Naive thymus-derived CD8-positive, alpha-beta T cell (primary cell): ENCODE data around the gene KLK14. TPM values are rescaled to one million over a fixed set of nuclear protein-coding genes. Genes with fewer than 3 reads are reported as not detected.

ENCODE experiments used
- ATAC-seq, 2 donors: fragments of 150-1000 bp; cut with Tn5 transposase in 1 of 2; sonication (Bioruptor Pico), chemical (Tn5 transposase) in 1 of 2; 1 replicate in 1 of 2; 2 replicates in 1 of 2; pipeline ENCODE4 v1.10.0; 2021; ENCODE audit warnings: mild to moderate bottlenecking in 2 of 2, moderate library complexity in 2 of 2
- POLR2A ChIA-PET: fragments of 350-600 bp; sonication (Branson Sonifier 250); formaldehyde crosslinking; loops from one replicate; lab custom pipeline; 2021; ENCODE audit warnings: antibody characterized with exemption; lab: Charles Lee
- DNase-seq, 10 donors: peaks; one replicate each; pipeline versions ENCODE4 v3.0.0 to v3.0.0-alpha.2; 2020 to 2022
- H3K27ac Mint-ChIP-seq, 10 donors: one replicate each; pipeline ENCODE4 v1.8.0; 2020 to 2022; ENCODE audit warnings: mild to moderate bottlenecking in 10 of 10, mixed read lengths in 10 of 10, moderate library complexity in 4 of 10, inconsistent platforms in 1 of 10
- H3K27me3 Mint-ChIP-seq, 5 donors: one replicate each; pipeline ENCODE4 v1.8.0; 2021 to 2022; ENCODE audit warnings: mixed read lengths in 5 of 5
- H3K36me3 Mint-ChIP-seq, 3 donors: one replicate each; pipeline ENCODE4 v1.8.0; 2020 to 2022; ENCODE audit warnings: mixed read lengths in 3 of 3, mild to moderate bottlenecking in 2 of 3, inconsistent platforms in 1 of 3
- H3K4me1 Mint-ChIP-seq, 4 donors: one replicate each; pipeline ENCODE4 v1.8.0; 2021 to 2022; ENCODE audit warnings: mixed read lengths in 4 of 4
- H3K4me3 Mint-ChIP-seq, 10 donors: one replicate each; pipeline ENCODE4 v1.8.0; 2020 to 2022; ENCODE audit warnings: mild to moderate bottlenecking in 10 of 10, mixed read lengths in 10 of 10, moderate library complexity in 6 of 10, inconsistent platforms in 1 of 10
- H3K9me3 Mint-ChIP-seq, 9 donors: one replicate each; pipeline ENCODE4 v1.8.0; 2020 to 2022; ENCODE audit warnings: mixed read lengths in 9 of 9, mild to moderate bottlenecking in 3 of 9, inconsistent platforms in 1 of 9, moderate library complexity in 1 of 9
- polyA plus RNA-seq, 3 donors: library from polyadenylated mRNA; unstranded; fragments of 300-500 nt; fragmentation: Illumina TruSeq; gene quantifications; one replicate each; pipeline ENCODE4 v1.2.3, GENCODE V29; 2021
- total RNA-seq, 8 experiments: library from RNA in 2 of 8; stranded (reverse) in 2 of 8; gene quantifications; one replicate each; pipeline ENCODE4 v1.2.3 and lab custom pipeline; 2021 to 2026

Gene KLK14
- total and polyA plus RNA-seq, 5 experiments from 2014 or later = 1.1 to 1.5 TPM; not detected in 3

DNA sequence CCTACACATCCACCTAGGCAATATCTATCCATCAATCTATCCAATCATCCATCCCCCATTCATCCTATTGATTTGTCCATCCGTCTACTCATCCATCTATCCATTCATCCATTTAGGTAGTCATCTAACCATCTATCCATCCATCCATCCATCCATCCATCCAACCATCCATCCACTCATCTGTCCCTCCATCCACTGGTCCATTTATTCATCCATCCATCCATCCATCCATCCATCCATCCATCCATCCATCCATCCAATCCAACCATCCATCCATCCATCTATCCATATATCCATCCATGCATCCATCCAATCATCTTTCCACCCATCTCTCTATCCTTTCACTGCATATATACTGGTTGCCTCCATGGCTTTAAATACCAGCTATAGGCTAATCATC is 21.7 kb downstream of the KLK14 start:
- peaks cover 22 to 53% (median 38%) of the 10 kb centered on the region in 5 donors for H3K27me3 Mint-ChIP-seq
- no peak overlapping the region for H3K27ac Mint-ChIP-seq
- peaks cover 4 to 10% (median 8%) of the 10 kb centered on the region in 4 donors for H3K4me1 Mint-ChIP-seq
- POLR2A ChIA-PET = no interaction called here
- H3K4me3 Mint-ChIP-seq = no peak overlapping the region
- peaks cover 0 to 7% (median 0%) of the 10 kb centered on the region in 3 donors for H3K36me3 Mint-ChIP-seq
- no peak for ATAC-seq
- DNase-seq = no peak
- peaks cover 0 to 13% (median 0%) of the 10 kb centered on the region in 9 donors for H3K9me3 Mint-ChIP-seq

- peaks cover 0 to 13% (median 0%) of the 10 kb centered on the region in 9 donors for H3K9me3 Mint-ChIP-seq
- ATAC-seq (no peak), DNase-seq (no peak)
- H3K36me3 Mint-ChIP-seq = peaks cover 0 to 7% (median 0%) of the 10 kb centered on the region in 3 donors
- peaks cover 3 to 6% (median 4%) of the 10 kb centered on the region in 4 donors for H3K4me1 Mint-ChIP-seq
- no peak overlapping the region for H3K4me3 Mint-ChIP-seq
- H3K27ac Mint-ChIP-seq = no peak overlapping the region
- peaks cover 20 to 47% (median 39%) of the 10 kb centered on the region in 5 donors for H3K27me3 Mint-ChIP-seq
- POLR2A ChIA-PET = no interaction called here
These were observed 22.4 kb downstream of the KLK14 start for GRCh38 chr19:51060336-51060735.

DNA sequence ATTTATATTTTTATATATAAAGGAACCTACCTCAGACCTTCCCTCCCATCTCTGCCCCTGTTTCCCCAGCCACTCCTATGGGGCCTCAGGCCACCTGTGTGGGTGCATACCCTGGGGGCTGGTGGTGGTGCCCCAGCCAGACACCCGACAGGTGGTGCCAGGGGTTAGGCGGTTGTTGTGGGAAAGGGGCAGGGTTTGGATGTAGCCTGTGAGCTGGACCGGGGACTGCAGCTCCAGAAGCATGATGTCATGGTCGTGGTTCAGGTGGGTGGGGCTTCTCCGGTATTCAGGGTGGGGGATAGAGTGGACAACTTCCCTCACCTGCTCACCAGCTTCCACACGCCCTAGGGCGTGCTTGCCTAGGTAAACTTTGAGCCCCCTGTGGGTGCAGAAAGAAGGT is 23.0 kb downstream of the KLK14 start:
- no peak for ATAC-seq
- POLR2A ChIA-PET = no interaction called here
- peaks cover 0 to 7% (median 0%) of the 10 kb centered on the region in 3 donors for H3K36me3 Mint-ChIP-seq
- DNase-seq = no peak
- H3K27me3 Mint-ChIP-seq = peaks cover 21 to 49% (median 39%) of the 10 kb centered on the region in 5 donors
- no peak overlapping the region for H3K27ac Mint-ChIP-seq
- no peak overlapping the region for H3K4me3 Mint-ChIP-seq
- peaks cover 0 to 13% (median 0%) of the 10 kb centered on the region in 9 donors for H3K9me3 Mint-ChIP-seq
- H3K4me1 Mint-ChIP-seq = peaks cover 0 to 4% (median 2%) of the 10 kb centered on the region in 4 donors

DNA sequence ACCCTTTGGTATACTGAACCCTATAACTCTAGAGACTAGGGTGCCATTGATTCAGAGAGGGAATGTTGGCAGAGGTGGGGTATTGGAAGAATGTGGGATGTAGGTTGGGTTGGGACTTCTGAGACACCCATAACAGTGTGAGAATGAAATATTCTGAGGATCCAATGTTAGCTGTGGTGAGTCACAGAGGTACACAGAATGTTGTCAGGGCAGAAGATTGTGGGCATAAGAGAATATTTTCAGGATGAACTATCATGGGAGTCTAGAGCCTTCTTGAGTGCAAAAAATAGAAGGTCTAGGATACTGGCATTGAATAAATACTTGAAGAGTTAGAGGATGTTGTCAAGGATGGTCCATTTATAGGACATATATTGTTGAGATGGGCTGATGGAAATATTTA is 26.8 kb downstream of the KLK14 start:
- H3K27me3 Mint-ChIP-seq = peaks cover 22 to 48% (median 39%) of the 10 kb centered on the region in 5 donors
- DNase-seq (no peak), ATAC-seq (no peak)
- H3K9me3 Mint-ChIP-seq = peaks cover 0 to 2% (median 0%) of the 10 kb centered on the region in 9 donors
- H3K36me3 Mint-ChIP-seq = peaks cover 0 to 2% (median 0%) of the 10 kb centered on the region in 3 donors
- H3K27ac Mint-ChIP-seq = peak overlapping the region in 1 of 10 donors; percentile 7
- POLR2A ChIA-PET = no interaction called here
- H3K4me3 Mint-ChIP-seq = no peak overlapping the region
- H3K4me1 Mint-ChIP-seq = no peaks in the 10 kb centered on the region

GRCh38 chr19:51047031-51047335 is 35.7 kb downstream of the KLK14 start:
- POLR2A ChIA-PET = no interaction called here
- H3K4me3 Mint-ChIP-seq = no peak overlapping the region
- H3K4me1 Mint-ChIP-seq = peaks cover 0 to 3% (median 0%) of the 10 kb centered on the region in 4 donors
- H3K27me3 Mint-ChIP-seq = peaks cover 11 to 25% (median 21%) of the 10 kb centered on the region in 5 donors
- no peak overlapping the region for H3K27ac Mint-ChIP-seq
- H3K9me3 Mint-ChIP-seq = peaks cover 0 to 6% (median 4%) of the 10 kb centered on the region in 9 donors
- no peaks in the 10 kb centered on the region for H3K36me3 Mint-ChIP-seq
- ATAC-seq (no peak), DNase-seq (no peak)

DNA sequence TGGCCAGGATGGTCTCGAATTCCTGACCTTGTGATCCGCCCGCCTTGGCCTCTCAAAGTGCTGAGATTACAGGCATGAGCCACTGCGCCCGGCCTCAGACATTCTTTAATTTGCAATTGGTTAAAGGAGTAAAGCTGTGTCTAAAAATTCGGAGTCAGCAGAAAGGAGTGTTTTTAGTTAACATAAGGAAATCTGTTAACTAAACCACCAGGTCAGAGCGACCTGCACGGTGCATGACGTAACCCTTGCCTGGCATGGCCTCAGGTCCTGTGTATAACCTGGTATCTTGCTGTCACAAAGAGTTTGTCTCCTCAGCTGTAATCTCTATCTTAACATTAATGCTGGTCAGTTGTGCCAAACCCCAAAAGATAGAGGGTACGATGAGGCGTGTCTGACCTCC is 38.4 kb downstream of the KLK14 start:
- POLR2A ChIA-PET = no interaction called here
- Mint-ChIP-seq H3K4me3 (no peak overlapping the region), H3K36me3 (no peaks in the 10 kb centered on the region), H3K9me3 (peaks cover 0 to 5% (median 0%) of the 10 kb centered on the region in 9 donors), H3K4me1 (peaks cover 0 to 3% (median 0%) of the 10 kb centered on the region in 4 donors), H3K27ac (no peak overlapping the region), H3K27me3 (peaks cover 8 to 19% (median 17%) of the 10 kb centered on the region in 5 donors)
- DNase-seq = no peak
- no peak for ATAC-seq

- H3K9me3 Mint-ChIP-seq = no peaks in the 10 kb centered on the region
- DNase-seq = no peak
- peaks cover 0 to 3% (median 0%) of the 10 kb centered on the region in 4 donors for H3K4me1 Mint-ChIP-seq
- peaks cover 4 to 14% (median 11%) of the 10 kb centered on the region in 5 donors for H3K27me3 Mint-ChIP-seq
- POLR2A ChIA-PET = no interaction called here
- ATAC-seq = no peak
- no peak overlapping the region for H3K4me3 Mint-ChIP-seq
- peak overlapping the region in 1 of 10 donors; percentile 9 for H3K27ac Mint-ChIP-seq
- H3K36me3 Mint-ChIP-seq = no peaks in the 10 kb centered on the region
These were observed 39.2 kb downstream of the KLK14 start for GRCh38 chr19:51043497-51043896.

GRCh38 chr19:51040151-51040550 is 42.5 kb downstream of the KLK14 start:
- DNase-seq (no peak), ATAC-seq (no peak)
- Mint-ChIP-seq H3K36me3 (no peaks in the 10 kb centered on the region), H3K4me3 (no peak overlapping the region), H3K9me3 (no peaks in the 10 kb centered on the region), H3K27ac (no peak overlapping the region), H3K27me3 (peaks cover 2 to 7% (median 4%) of the 10 kb centered on the region in 5 donors), H3K4me1 (peaks cover 0 to 2% (median 0%) of the 10 kb centered on the region in 4 donors)
- POLR2A ChIA-PET = interaction anchor here (0.7 kb wide), 1 partner anchor 10 kb away, joined by 5 read pairs; no protein-coding TSS in a partner anchor

GRCh38 chr19:51036519-51036918 is 46.2 kb downstream of the KLK14 start:
- no peaks in the 10 kb centered on the region for H3K36me3 Mint-ChIP-seq
- H3K27me3 Mint-ChIP-seq = peaks cover 12 to 35% (median 19%) of the 10 kb centered on the region in 5 donors
- H3K9me3 Mint-ChIP-seq = peaks cover 0 to 2% (median 0%) of the 10 kb centered on the region in 9 donors
- POLR2A ChIA-PET = no interaction called here
- DNase-seq (no peak), ATAC-seq (no peak)
- no peak overlapping the region for H3K4me3 Mint-ChIP-seq
- peaks cover 0 to 2% (median 0%) of the 10 kb centered on the region in 4 donors for H3K4me1 Mint-ChIP-seq
- H3K27ac Mint-ChIP-seq = no peak overlapping the region

DNA sequence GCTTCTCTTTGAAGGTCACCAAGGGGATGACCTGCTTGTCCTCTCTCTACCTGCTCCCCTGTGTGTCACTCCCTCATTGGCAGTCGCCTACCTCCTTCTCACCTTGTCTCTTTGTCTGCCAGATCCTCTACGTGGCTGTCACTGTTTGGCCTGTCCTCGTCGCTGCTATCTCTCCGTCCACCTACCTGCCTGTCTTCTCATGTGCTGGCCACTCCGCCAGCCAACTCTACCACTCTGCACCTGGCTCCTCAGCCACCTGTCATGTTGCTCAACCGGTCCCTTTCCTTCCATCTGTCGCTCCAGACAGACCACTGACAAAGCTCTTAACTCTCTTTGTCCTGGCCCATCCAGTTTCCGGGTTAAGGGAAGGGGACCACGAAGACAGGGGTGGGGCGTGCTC is 48.0 kb downstream of the KLK14 start, which contains the start of gene KLK12:
TSS of gene KLK12 (minus strand) at position 299 of the 400 bp plus-strand sequence. CDS start 381 bp downstream, outside the sequence.
- no peak for DNase-seq
- Mint-ChIP-seq H3K9me3 (peaks cover 0 to 2% (median 0%) of the 10 kb centered on the region in 9 donors), H3K4me1 (peaks cover 0 to 5% (median 0%) of the 10 kb centered on the region in 4 donors), H3K36me3 (no peaks in the 10 kb centered on the region), H3K4me3 (no peak within 1 kb of the TSS), H3K27ac (peak within 1 kb of the TSS in 2 of 10 donors; percentile 47 to 86), H3K27me3 (peaks cover 19 to 50% (median 30%) of the 10 kb centered on the region in 5 donors)
- no peak for ATAC-seq
- POLR2A ChIA-PET = no interaction called here

DNA sequence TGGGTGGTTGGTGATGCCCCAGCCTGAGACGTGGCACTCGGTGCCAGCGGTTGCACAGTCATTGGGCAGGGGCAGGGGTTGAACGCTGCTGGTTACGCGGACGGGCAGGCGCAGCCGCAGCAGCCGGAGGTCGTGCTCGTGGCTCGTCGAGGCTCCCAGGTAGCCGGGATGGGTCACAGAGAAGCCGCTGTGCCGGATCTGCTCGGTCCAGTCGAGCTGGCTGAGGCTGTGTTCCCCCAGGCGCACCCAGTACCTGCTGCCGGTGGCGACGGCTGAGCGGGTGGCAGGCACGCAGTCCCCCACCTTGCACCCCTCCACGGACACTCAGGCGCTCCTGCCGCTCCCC is 50.8 kb downstream of the KLK14 start:
- Mint-ChIP-seq H3K27ac (peak overlapping the region in 1 of 10 donors; percentile 18), H3K36me3 (no peaks in the 10 kb centered on the region), H3K27me3 (peaks cover 25 to 73% (median 36%) of the 10 kb centered on the region in 5 donors), H3K4me3 (no peak overlapping the region), H3K4me1 (peaks cover 0 to 6% (median 0%) of the 10 kb centered on the region in 4 donors), H3K9me3 (peaks cover 0 to 2% (median 0%) of the 10 kb centered on the region in 9 donors)
- POLR2A ChIA-PET = no interaction called here
- ATAC-seq (no peak), DNase-seq (no peak)

DNA sequence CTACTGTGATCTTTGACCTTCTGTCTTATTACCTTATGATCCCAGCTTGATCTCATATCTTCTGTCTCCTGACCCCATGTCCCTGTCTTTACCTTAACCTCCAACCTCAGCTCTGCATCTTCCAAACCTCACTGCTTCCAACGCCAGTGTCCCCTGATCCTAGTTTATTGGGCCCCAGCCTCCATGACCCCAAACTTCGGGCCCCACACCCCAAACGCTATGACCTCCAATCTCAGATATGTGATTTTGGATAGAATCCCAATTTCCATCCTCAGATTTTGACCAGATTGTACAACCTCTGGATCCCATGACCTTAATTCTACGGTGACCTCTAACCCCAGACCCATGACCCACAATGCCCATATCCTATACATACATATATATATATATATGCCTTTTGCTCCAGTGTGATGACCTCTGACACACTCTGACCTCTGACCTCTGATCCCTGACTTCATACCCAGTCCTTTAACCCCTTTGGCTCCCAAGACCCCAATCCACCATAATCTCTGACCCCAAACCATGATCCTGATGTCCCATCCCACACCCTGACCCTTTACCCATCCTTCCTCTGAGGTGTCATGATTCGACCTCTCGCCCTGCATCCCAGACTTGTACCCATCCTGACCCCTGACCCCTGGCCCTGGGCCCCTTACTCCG is 51.3 kb downstream of the KLK14 start:
- DNase-seq = no peak
- POLR2A ChIA-PET = no interaction called here
- H3K4me1 Mint-ChIP-seq = peaks cover 0 to 8% (median 0%) of the 10 kb centered on the region in 4 donors
- no peak overlapping the region for H3K4me3 Mint-ChIP-seq
- peak overlapping the region in 1 of 10 donors; percentile 18 for H3K27ac Mint-ChIP-seq
- H3K27me3 Mint-ChIP-seq = peaks cover 27 to 78% (median 40%) of the 10 kb centered on the region in 5 donors
- no peaks in the 10 kb centered on the region for H3K36me3 Mint-ChIP-seq
- peaks cover 0 to 2% (median 0%) of the 10 kb centered on the region in 9 donors for H3K9me3 Mint-ChIP-seq
- no peak for ATAC-seq

- DNase-seq (no peak), ATAC-seq (no peak)
- peaks cover 27 to 81% (median 40%) of the 10 kb centered on the region in 5 donors for H3K27me3 Mint-ChIP-seq
- no peak overlapping the region for H3K4me3 Mint-ChIP-seq
- peaks cover 0 to 8% (median 0%) of the 10 kb centered on the region in 4 donors for H3K4me1 Mint-ChIP-seq
- peaks cover 0 to 2% (median 0%) of the 10 kb centered on the region in 9 donors for H3K9me3 Mint-ChIP-seq
- no peak overlapping the region for H3K27ac Mint-ChIP-seq
- no peaks in the 10 kb centered on the region for H3K36me3 Mint-ChIP-seq
- POLR2A ChIA-PET = no interaction called here
These were observed 52.1 kb downstream of the KLK14 start for GRCh38 chr19:51030631-51031030.
